Loucy (cell line): ENCODE data around the gene SEC14L3.

Experiments
- H2AFZ ChIP-seq: fragments of 200-600 bp; sonication (generic); 2 replicates; pipeline ENCODE4 v1.6.0; 2016; ENCODE audit warnings: antibody characterized with exemption, mild to moderate bottlenecking, low read length, moderate library complexity
- H3F3A ChIP-seq: fragments of 200-600 bp; 2 replicates; pipeline ENCODE4 v1.6.0; 2016; ENCODE audit warnings: antibody characterized with exemption, low read depth, mild to moderate bottlenecking
- H3K27me3 ChIP-seq: fragments of 200-600 bp; sonication (generic); 2 replicates; pipeline ENCODE4 v1.6.1; 2014; ENCODE audit warnings: low read length, mild to moderate bottlenecking; ENCODE audit not compliant: insufficient read depth, poor library complexity, severe bottlenecking
- H3K36me3 ChIP-seq: fragments of 200-600 bp; sonication (generic); 2 replicates; pipeline ENCODE4 v1.6.1; 2016; ENCODE audit warnings: low read length; ENCODE audit not compliant: insufficient read depth
- H3K4me1 ChIP-seq: fragments of 200-600 bp; sonication (generic); 2 replicates; pipeline ENCODE4 v1.5.1; 2014; ENCODE audit warnings: low read length, mild to moderate bottlenecking; ENCODE audit not compliant: insufficient read depth, poor library complexity, severe bottlenecking
- H3K4me2 ChIP-seq: fragments of 200-600 bp; sonication (generic); 2 replicates; pipeline ENCODE4 v1.6.0; 2014; ENCODE audit warnings: antibody characterized with exemption, low read length, low read depth, mild to moderate bottlenecking; ENCODE audit not compliant: poor library complexity, severe bottlenecking
- H3K4me3 ChIP-seq: fragments of 200-600 bp; sonication (generic); 2 replicates; pipeline ENCODE4 v1.5.1; 2014; ENCODE audit warnings: low read length, mild to moderate bottlenecking, mixed read lengths; ENCODE audit not compliant: poor library complexity, severe bottlenecking
- H3K79me2 ChIP-seq: fragments of 200-600 bp; sonication (generic); 2 replicates; pipeline ENCODE4 v1.6.1; 2014; ENCODE audit warnings: low read length; ENCODE audit not compliant: insufficient read depth
- H3K9ac ChIP-seq: fragments of 200-600 bp; sonication (generic); 2 replicates; pipeline ENCODE4 v1.6.0; 2014; ENCODE audit warnings: mild to moderate bottlenecking, low read depth, low read length, moderate library complexity; ENCODE audit not compliant: poor library complexity, severe bottlenecking
- H3K9me2 ChIP-seq: fragments of 200-600 bp; sonication (generic); replicated peaks from 2 replicates; pipeline ENCODE4 v1.6.1; 2016; ENCODE audit warnings: low read depth, low read length, mixed read lengths
- H3K9me3 ChIP-seq: fragments of 200-600 bp; sonication (generic); 2 replicates; pipeline ENCODE4 v1.6.1; 2014; ENCODE audit warnings: mild to moderate bottlenecking, antibody characterized with exemption, low read length, low read depth; ENCODE audit not compliant: insufficient read depth
- H4K20me1 ChIP-seq: fragments of 200-600 bp; sonication (generic); 2 replicates; pipeline ENCODE4 v1.6.0; 2014; ENCODE audit warnings: antibody characterized with exemption, low read length, mild to moderate bottlenecking; ENCODE audit not compliant: insufficient read depth, poor library complexity, severe bottlenecking
- CTCF ChIP-seq: fragments of 200-600 bp; sonication (generic); conservative IDR thresholded peaks from 2 replicates; pipeline ENCODE4 v1.5.1; 2014; ENCODE audit warnings: mild to moderate bottlenecking, antibody characterized with exemption, low read length
- EZH2phosphoT487 ChIP-seq: fragments of 200-600 bp; IDR thresholded peaks from 2 replicates; pipeline ENCODE4 v1.6.1; 2018; ENCODE audit warnings: antibody characterized with exemption, mild to moderate bottlenecking, moderate library complexity, borderline replicate concordance

Gene SEC14L3

DNA sequence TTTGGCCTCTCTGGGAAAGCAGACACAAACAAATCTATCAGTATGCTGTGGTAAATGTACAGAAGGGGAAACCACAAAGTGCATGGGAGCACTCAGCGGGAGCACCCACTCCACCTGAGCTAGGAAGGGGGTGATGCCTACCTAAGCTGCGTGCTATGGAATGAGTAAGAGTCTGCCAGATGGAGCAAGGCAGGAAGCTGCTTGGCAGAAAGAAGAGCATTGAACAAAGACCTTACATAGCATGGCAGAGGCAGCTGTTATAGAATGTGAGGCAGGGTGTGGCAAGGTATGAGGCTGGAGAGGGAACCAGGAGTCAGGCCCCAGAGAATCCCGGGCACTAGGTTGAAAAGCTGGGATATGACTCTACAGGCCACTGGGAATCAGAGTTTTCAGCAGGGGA lies 60.0 kb downstream of the SEC14L3 start:
- no peaks in the 10 kb centered on the region for H4K20me1 ChIP-seq
- H3K9me2 ChIP-seq, result no peaks in the 10 kb centered on the region
- peaks cover 8% of the 10 kb centered on the region for H3K4me1 ChIP-seq
- no peaks in the 10 kb centered on the region for H3F3A ChIP-seq
- no peak overlapping the region for H3K4me3 ChIP-seq
- no peak overlapping the region for H2AFZ ChIP-seq
- no peaks in the 10 kb centered on the region for H3K9me3 ChIP-seq
- H3K4me2 ChIP-seq, result no peak overlapping the region
- H3K36me3 ChIP-seq, result peaks cover 74% of the 10 kb centered on the region; the same call in 1 of the 2 replicates
- no peaks in the 10 kb centered on the region for H3K27me3 ChIP-seq
- H3K79me2 ChIP-seq, result no peaks in the 10 kb centered on the region
- no peak overlapping the region for H3K9ac ChIP-seq
- TF ChIP-seq EZH2phosphoT487, result no peak
- no peak for TF ChIP-seq CTCF
